ENCODE results near the gene GABPB2.

- TF ChIP-seq, protein P1, sequence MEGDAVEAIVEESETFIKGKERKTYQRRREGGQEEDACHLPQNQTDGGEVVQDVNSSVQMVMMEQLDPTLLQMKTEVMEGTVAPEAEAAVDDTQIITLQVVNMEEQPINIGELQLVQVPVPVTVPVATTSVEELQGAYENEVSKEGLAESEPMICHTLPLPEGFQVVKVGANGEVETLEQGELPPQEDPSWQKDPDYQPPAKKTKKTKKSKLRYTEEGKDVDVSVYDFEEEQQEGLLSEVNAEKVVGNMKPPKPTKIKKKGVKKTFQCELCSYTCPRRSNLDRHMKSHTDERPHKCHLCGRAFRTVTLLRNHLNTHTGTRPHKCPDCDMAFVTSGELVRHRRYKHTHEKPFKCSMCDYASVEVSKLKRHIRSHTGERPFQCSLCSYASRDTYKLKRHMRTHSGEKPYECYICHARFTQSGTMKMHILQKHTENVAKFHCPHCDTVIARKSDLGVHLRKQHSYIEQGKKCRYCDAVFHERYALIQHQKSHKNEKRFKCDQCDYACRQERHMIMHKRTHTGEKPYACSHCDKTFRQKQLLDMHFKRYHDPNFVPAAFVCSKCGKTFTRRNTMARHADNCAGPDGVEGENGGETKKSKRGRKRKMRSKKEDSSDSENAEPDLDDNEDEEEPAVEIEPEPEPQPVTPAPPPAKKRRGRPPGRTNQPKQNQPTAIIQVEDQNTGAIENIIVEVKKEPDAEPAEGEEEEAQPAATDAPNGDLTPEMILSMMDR (IDR thresholded peaks at IDR 0.05; ENCODE audit: insufficient read depth, low read length, poor library complexity, severe bottlenecking) = no peak
- TF ChIP-seq EZH2phosphoT487 (conservative IDR thresholded peaks at IDR 0.05; ENCODE audit: low read length) = no peak
Measured at GRCh38 chr1:151032164-151032563, 38.4 kb upstream of the GABPB2 start.
